HepG2 (cell line): ENCODE measurements around the gene JADE2. TPM values are rescaled to one million over a fixed set of nuclear protein-coding genes. Genes with fewer than 3 reads are reported as not detected.
A peak's percentile ranks its signal among the peaks of the same experiment; 100 is the strongest.

ENCODE experiments used
- CAMTA2 ChIP-seq: sonication (generic); formaldehyde crosslinking; IDR thresholded peaks from 2 replicates; pipeline ENCODE4 v1.4.0; 2020; ENCODE audit warnings: mild to moderate bottlenecking, missing genetic modification reagents, borderline replicate concordance
- ELF3 ChIP-seq: IDR thresholded peaks from 2 replicates; pipeline ENCODE4 v1.6.1; 2016; ENCODE audit warnings: missing genetic modification reagents, missing compliant biosample characterization
- HDAC1 ChIP-seq: sonication (generic); formaldehyde crosslinking; IDR thresholded peaks from 2 replicates; pipeline ENCODE4 v1.5.1; 2020; ENCODE audit warnings: mild to moderate bottlenecking, missing genetic modification reagents
- HNRNPUL1 ChIP-seq: fragments of 200-400 bp; formaldehyde crosslinking; IDR thresholded peaks from 2 replicates; pipeline ENCODE4 v1.6.1; 2017; ENCODE audit warnings: low read depth, mild to moderate bottlenecking, low read length, moderate library complexity
- MEIS2 ChIP-seq: sonication (generic); formaldehyde crosslinking; IDR thresholded peaks from 2 replicates; pipeline ENCODE4 v1.9.0; 2021; ENCODE audit warnings: mild to moderate bottlenecking, missing genetic modification reagents
- MIXL1 ChIP-seq: IDR thresholded peaks from 2 replicates; pipeline ENCODE4 v1.6.1; 2016
- NFKB2 ChIP-seq: sonication (generic); formaldehyde crosslinking; IDR thresholded peaks from 2 replicates; pipeline ENCODE4 v1.4.0; 2020; ENCODE audit warnings: missing genetic modification reagents, borderline replicate concordance
- NONO ChIP-seq, 2 experiments: fragments of 450-650 bp in 1 of 2; sonication (generic) in 1 of 2; formaldehyde crosslinking in 1 of 2; IDR thresholded peaks in 1 of 2; conservative IDR thresholded peaks in 1 of 2; 2 replicates each; pipeline versions ENCODE4 v1.6.1 to v1.8.0; 2017 to 2022; ENCODE audit warnings: mild to moderate bottlenecking in 1 of 2, missing genetic modification reagents in 1 of 2, moderate library complexity in 1 of 2
- SP1 ChIP-seq, 2 experiments: fragments of 450-650 bp in 1 of 2; sonication (generic) in 1 of 2; formaldehyde crosslinking in 1 of 2; IDR thresholded peaks; 2 replicates each; pipeline versions ENCODE4 v1.4.0 to v1.6.1; 2016 to 2020; ENCODE audit warnings: missing genetic modification reagents in 1 of 2
- SP2 ChIP-seq: sonication (generic); formaldehyde crosslinking; IDR thresholded peaks from 2 replicates; pipeline ENCODE4 v1.5.1; 2020; ENCODE audit warnings: mild to moderate bottlenecking, missing genetic modification reagents
- SRSF4 ChIP-seq: fragments of 200-400 bp; formaldehyde crosslinking; IDR thresholded peaks from one replicate; pipeline ENCODE4 v1.6.1; 2018; ENCODE audit warnings: mild to moderate bottlenecking, low read depth, low read length, moderate library complexity; ENCODE audit not compliant: poor library complexity, severe bottlenecking
- ZIK1 ChIP-seq: sonication (generic); formaldehyde crosslinking; IDR thresholded peaks from 2 replicates; pipeline ENCODE4 v1.5.0; 2020; ENCODE audit warnings: mild to moderate bottlenecking, low read depth, missing genetic modification reagents, borderline replicate concordance
- ZNF296 ChIP-seq: sonication (generic); formaldehyde crosslinking; conservative IDR thresholded peaks from 2 replicates; pipeline ENCODE4 v1.5.0; 2020; ENCODE audit warnings: mild to moderate bottlenecking, missing genetic modification reagents
- polyA plus RNA-seq, 8 experiments: library from polyadenylated mRNA; depleted of rRNA in 3 of 8; stranded (reverse) in 7 of 8; unstranded in 1 of 8; fragments of >200 nt; fragmentation: Illumina TruSeq in 4 of 8; extraction: Trizol in 4 of 8; gene quantifications; 2 replicates each; pipeline versions ENCODE4 v1.2.1 to v1.2.3, GENCODE V29; 2011 to 2016; ENCODE audit warnings: low read depth in 4 of 8, missing spikeins in 1 of 8, mixed read lengths in 1 of 8; ENCODE audit not compliant: insufficient read depth in 1 of 8
- total RNA-seq, 5 experiments: library from RNA; depleted of rRNA; stranded (reverse); fragments of >200 nt; fragmentation: Illumina TruSeq; extraction: Trizol; gene quantifications; 2 replicates each; pipeline ENCODE4 v1.2.3, GENCODE V29; 2016; ENCODE audit warnings: low read depth in 1 of 5
- TF ChIP-seq, protein P1 (sequence below): IDR thresholded peaks from 2 replicates; pipeline ENCODE4 v1.6.1; 2018; ENCODE audit warnings: missing genetic modification reagents, mild to moderate bottlenecking, missing compliant biosample characterization
- TF ChIP-seq, protein P2 (sequence below): sonication (generic); formaldehyde crosslinking; IDR thresholded peaks from 2 replicates; pipeline ENCODE4 v1.4.0; 2020; ENCODE audit warnings: missing genetic modification reagents
- TF ChIP-seq, protein P3 (sequence below): sonication (generic); formaldehyde crosslinking; IDR thresholded peaks from 2 replicates; pipeline ENCODE4 v1.5.1; 2020; ENCODE audit warnings: missing genetic modification reagents, mild to moderate bottlenecking, borderline replicate concordance
- TF ChIP-seq, protein P4 (sequence below): sonication (generic); formaldehyde crosslinking; IDR thresholded peaks from 2 replicates; pipeline ENCODE4 v1.4.0; 2020; ENCODE audit warnings: missing genetic modification reagents

Gene JADE2
- total and polyA plus RNA-seq, 2 of the 13 experiments (the other 11 are each of a cell fraction or from before 2014, with no cell fraction given): 7.5 to 15.1 TPM

DNA sequence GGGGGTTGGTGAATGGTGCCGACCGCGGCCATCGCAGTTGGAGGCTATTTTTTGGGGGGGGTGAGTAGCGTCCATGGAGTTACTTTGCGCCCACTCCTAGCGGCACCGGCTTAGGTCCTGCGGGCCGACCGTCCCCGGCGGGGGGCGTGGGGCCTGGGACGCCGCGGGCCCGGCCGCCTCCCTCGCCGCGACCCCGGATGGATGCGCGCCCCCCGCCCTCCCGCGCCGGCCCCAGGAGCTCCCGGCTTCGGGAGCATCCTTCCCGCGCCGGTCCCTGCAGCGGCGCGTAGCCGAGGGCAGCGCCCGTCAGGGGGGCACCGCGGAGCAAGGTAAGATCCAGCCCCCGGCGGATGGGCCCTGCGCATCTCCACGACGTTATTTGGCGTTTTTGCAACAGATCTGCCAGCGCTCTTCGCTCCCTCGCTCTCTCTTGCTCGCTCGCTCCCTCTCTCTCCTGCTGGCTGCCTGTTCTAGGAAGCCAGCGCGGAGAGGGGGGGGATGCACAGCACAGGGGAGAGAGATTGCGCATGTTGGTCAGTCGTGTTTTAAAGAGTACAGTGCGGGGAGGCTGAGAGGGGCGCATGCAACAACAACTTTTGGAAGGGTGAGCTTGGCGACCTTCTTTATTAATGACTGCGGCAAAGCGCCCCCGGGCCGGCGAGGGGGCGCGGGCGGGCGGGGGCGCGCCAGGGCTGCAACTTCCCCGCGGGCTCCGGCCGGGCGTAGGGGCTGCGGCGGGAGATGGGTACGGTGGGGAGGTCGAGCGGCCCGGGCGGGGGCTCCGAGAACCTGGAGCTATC, 413 bp downstream of the JADE2 start (continued):
- TF ChIP-seq SP1 (IDR thresholded peaks at IDR 0.05) (no peak), SP1 (CRISPR knock-in tag; IDR thresholded peaks at IDR 0.05) (peak; percentile 23; the same call in 1 of the 2 replicates), ZIK1 (CRISPR knock-in tag) (peak; percentile 14; the same call in 1 of the 2 replicates), ZNF296 (no peak), MIXL1 (no peak), CAMTA2 (no peak), NFKB2 (CRISPR knock-in tag) (peak; percentile 55; the same call in 1 of the 2 replicates), HDAC1 (peak; percentile 58), SP2 (CRISPR knock-in tag) (no peak), NONO (IDR thresholded peaks at IDR 0.05) (no peak), NONO (CRISPR knock-in tag; conservative IDR thresholded peaks at IDR 0.05) (0 out of 2 replicates have a peak, but pooled peaks have one; percentile 0), ELF3 (CRISPR knock-in tag) (no peak), HNRNPUL1 (no peak), MEIS2 (CRISPR knock-in tag) (peak; percentile 30; the same call in 1 of the 2 replicates), SRSF4 (no peak)
- TF ChIP-seq, protein P1, sequence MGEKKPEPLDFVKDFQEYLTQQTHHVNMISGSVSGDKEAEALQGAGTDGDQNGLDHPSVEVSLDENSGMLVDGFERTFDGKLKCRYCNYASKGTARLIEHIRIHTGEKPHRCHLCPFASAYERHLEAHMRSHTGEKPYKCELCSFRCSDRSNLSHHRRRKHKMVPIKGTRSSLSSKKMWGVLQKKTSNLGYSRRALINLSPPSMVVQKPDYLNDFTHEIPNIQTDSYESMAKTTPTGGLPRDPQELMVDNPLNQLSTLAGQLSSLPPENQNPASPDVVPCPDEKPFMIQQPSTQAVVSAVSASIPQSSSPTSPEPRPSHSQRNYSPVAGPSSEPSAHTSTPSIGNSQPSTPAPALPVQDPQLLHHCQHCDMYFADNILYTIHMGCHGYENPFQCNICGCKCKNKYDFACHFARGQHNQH (CRISPR knock-in tag): peak; percentile 51
- TF ChIP-seq, protein P2, sequence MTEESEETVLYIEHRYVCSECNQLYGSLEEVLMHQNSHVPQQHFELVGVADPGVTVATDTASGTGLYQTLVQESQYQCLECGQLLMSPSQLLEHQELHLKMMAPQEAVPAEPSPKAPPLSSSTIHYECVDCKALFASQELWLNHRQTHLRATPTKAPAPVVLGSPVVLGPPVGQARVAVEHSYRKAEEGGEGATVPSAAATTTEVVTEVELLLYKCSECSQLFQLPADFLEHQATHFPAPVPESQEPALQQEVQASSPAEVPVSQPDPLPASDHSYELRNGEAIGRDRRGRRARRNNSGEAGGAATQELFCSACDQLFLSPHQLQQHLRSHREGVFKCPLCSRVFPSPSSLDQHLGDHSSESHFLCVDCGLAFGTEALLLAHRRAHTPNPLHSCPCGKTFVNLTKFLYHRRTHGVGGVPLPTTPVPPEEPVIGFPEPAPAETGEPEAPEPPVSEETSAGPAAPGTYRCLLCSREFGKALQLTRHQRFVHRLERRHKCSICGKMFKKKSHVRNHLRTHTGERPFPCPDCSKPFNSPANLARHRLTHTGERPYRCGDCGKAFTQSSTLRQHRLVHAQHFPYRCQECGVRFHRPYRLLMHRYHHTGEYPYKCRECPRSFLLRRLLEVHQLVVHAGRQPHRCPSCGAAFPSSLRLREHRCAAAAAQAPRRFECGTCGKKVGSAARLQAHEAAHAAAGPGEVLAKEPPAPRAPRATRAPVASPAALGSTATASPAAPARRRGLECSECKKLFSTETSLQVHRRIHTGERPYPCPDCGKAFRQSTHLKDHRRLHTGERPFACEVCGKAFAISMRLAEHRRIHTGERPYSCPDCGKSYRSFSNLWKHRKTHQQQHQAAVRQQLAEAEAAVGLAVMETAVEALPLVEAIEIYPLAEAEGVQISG (CRISPR knock-in tag): peak; percentile 63; the same call in 1 of the 2 replicates
- TF ChIP-seq, protein P3, sequence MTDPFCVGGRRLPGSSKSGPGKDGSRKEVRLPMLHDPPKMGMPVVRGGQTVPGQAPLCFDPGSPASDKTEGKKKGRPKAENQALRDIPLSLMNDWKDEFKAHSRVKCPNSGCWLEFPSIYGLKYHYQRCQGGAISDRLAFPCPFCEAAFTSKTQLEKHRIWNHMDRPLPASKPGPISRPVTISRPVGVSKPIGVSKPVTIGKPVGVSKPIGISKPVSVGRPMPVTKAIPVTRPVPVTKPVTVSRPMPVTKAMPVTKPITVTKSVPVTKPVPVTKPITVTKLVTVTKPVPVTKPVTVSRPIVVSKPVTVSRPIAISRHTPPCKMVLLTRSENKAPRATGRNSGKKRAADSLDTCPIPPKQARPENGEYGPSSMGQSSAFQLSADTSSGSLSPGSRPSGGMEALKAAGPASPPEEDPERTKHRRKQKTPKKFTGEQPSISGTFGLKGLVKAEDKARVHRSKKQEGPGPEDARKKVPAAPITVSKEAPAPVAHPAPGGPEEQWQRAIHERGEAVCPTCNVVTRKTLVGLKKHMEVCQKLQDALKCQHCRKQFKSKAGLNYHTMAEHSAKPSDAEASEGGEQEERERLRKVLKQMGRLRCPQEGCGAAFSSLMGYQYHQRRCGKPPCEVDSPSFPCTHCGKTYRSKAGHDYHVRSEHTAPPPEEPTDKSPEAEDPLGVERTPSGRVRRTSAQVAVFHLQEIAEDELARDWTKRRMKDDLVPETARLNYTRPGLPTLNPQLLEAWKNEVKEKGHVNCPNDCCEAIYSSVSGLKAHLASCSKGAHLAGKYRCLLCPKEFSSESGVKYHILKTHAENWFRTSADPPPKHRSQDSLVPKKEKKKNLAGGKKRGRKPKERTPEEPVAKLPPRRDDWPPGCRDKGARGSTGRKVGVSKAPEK: no peak
- TF ChIP-seq, protein P4, sequence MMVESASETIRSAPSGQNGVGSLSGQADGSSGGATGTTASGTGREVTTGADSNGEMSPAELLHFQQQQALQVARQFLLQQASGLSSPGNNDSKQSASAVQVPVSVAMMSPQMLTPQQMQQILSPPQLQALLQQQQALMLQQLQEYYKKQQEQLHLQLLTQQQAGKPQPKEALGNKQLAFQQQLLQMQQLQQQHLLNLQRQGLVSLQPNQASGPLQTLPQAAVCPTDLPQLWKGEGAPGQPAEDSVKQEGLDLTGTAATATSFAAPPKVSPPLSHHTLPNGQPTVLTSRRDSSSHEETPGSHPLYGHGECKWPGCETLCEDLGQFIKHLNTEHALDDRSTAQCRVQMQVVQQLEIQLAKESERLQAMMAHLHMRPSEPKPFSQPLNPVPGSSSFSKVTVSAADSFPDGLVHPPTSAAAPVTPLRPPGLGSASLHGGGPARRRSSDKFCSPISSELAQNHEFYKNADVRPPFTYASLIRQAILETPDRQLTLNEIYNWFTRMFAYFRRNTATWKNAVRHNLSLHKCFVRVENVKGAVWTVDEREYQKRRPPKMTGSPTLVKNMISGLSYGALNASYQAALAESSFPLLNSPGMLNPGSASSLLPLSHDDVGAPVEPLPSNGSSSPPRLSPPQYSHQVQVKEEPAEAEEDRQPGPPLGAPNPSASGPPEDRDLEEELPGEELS (CRISPR knock-in tag): 0 out of 2 replicates have a peak, but pooled peaks have one; percentile 10
